GM18526 (cell line): ENCODE measurements around the gene TMEFF1.

Experiments
- POLR2A ChIP-seq: IDR thresholded peaks from 3 replicates; pipeline ENCODE4 v1.6.1; 2011; ENCODE audit not compliant: insufficient read length; ENCODE audit errors: extremely low read depth

The TMEFF1 gene

GRCh38 chr9:100580257-100580656 is 107.3 kb downstream of the TMEFF1 start:
- no peak for TF ChIP-seq POLR2A

DNA sequence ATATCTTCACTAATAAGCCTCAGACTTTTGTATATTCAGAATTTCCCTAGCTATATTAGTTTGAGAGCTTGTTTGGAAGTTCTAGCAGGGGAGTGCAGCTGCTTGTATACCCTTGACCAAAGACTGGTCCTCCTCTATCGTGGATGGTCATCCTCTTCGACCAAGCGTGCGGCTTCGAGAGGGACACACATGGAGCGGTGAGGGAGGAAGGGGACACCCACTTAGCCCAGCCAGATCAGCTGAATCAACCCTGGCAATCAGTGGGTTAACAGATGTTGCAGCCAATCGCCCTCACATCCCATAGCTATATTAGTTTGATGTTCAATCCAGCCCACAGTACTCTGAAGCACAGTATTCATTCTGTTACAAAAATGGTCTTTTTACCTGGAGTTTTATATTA is 108.1 kb downstream of the TMEFF1 start:
- TF ChIP-seq POLR2A: no peak

- no peak for TF ChIP-seq POLR2A
Measured at GRCh38 chr9:100581661-100582060, 108.7 kb downstream of the TMEFF1 start.

DNA sequence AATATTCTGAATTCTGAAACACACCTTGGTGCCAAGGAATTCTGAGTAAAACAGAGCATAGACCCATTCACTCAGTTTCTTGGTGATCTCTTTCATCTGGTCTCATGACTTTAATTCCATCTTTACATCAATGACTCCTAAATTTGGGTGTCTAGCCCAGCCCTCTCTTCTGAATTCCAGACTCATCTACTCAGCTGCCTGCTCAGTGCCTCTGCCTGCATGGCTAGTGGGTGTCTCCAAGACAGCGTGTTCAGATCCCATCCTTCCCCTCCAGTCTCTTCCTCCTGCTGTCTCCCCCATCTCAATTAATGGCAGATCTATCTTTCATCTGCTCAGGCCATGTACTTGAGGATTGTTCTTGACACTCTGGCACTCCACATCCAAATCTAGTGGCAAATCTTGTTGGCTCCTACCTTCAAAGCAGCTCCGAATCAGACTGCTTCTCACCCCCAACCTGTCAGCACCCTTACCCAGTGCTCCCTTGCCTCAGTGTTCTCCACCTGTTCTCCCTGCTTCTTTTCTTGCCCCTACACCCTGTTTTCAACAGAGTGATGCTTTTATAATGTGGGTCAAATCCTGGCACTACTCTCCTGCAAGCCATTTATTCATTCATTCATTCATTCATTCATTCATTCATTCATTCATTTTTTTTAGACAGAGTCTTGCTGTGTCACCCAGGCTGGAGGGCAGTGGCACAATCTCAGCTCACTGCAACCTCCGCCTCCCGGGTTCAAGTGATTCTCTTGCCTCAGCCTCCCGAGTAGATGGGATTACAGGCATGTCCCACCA is 110.3 kb downstream of the TMEFF1 start:
- TF ChIP-seq POLR2A: no peak

GRCh38 chr9:100584951-100585350 is 112.0 kb downstream of the TMEFF1 start:
- TF ChIP-seq POLR2A: no peak

DNA sequence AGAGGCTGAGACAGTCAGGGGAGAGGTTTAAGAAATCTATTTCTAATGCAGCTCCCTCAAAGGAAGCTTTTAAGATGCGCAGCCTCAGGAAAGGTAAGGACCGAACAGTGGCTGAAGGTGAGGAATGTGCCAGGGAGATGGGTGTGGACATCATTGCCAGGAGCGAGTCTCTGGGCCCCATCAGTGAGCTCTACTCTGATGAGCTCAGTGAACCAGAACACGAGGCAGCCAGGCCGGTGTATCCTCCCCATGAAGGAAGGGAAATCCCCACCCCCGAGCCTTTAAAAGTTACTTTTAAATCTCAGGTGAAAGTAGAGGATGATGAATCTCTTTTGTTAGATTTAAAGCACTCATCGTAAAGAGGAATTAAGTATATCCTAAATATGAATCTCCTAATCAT is 113.1 kb downstream of the TMEFF1 start:
- TF ChIP-seq POLR2A: no peak

GRCh38 chr9:100587375-100587774 is 114.4 kb downstream of the TMEFF1 start:
- no peak for TF ChIP-seq POLR2A

DNA sequence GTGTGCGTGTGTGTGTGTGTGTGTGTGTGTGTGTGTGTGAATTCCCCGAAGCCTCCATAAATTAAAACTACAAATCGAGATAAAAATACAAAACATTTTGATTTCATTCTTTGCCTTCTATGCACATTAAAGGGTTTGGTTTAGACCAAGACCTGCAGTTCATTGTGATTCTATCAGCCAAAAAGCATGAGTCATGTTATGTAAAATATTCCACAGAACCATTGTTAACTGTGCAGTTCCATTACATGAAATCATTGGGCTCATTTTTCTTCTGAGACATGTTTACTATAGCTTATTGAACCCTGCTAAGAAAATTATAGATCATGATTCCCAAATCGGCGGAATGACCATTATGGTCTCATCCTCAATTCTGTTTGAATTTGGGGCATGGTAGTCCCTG is 116.6 kb downstream of the TMEFF1 start:
- TF ChIP-seq POLR2A: no peak

DNA sequence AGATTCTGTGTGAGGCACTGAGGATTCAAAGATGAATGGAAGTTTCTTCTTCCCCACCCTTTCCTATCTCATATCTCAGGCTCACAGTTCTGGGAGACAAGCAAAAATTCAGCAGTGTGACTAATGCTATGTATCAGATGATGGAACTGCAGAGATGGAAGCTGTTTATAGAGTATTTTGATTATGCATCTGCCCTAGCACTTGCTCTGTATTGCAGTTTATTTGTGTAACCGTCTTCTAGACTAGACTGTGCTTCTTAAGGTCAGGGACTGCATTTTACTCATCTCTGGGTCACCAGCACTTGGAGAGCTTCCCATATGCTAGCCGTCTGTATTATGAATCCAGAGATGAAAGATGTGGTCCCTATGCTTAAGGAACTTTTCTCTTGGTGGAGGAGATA is 117.5 kb downstream of the TMEFF1 start:
- TF ChIP-seq POLR2A: no peak

GRCh38 chr9:100591139-100591538 is 118.2 kb downstream of the TMEFF1 start:
- TF ChIP-seq POLR2A: no peak

- TF ChIP-seq POLR2A: no peak
Measured at GRCh38 chr9:100591639-100592412, 118.9 kb downstream of the TMEFF1 start.

DNA sequence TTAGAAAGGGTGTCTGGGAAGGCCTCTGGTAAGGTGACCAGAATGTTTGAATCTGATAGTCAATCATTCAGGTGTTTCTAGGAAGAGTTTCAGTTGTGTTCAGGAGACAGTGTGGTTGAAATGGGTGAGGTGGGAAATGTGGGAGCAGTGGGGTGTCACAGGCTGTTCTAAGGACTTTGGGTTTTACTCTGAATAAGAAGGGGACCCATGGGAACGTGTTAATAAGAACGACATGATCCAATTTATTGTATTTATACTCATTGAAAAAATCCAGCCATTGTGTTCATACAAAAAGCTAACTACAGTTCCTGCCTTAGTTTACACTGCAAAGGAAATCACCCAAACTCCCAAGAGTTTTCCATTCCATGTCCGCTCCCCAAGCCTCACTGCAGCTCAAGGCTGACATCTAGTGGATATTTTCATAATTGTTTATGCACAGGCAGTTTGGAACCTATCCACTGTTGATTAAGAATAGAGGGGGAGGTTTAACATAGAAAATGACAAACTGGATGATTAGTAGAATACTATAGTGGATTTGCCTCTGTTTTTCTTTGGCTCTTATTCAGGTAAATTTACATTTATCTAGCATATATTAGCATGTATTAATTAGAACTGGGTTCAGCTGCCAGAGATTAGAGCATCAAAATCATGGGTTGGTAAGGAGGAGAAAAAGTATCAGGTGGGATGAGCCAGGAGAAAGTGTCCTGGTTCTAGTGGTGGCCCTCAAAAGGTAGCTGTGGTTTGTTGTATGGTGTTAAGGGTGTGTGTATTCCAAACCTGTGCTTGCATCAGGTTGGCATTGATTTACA is 122.6 kb downstream of the TMEFF1 start:
- no peak for TF ChIP-seq POLR2A

GRCh38 chr9:100597236-100597635 is 124.3 kb downstream of the TMEFF1 start:
- TF ChIP-seq POLR2A: no peak

GRCh38 chr9:100598641-100599145 is 125.7 kb downstream of the TMEFF1 start:
- TF ChIP-seq POLR2A: peak; percentile 45

GRCh38 chr9:100600521-100601079 is 127.7 kb downstream of the TMEFF1 start:
- no peak for TF ChIP-seq POLR2A
